WERI-Rb-1 (cell line): ENCODE data around the gene SERPINA4.
"Not testable (repeated sequence)": the region's sequence is repeated elsewhere in the genome, so short reads cannot be mapped to it uniquely, and the experiment has no call there.

ENCODE experiments used
- DNase-seq: peaks from one replicate; pipeline ENCODE4 v3.0.0-alpha.2; 2020
- H3K27ac ChIP-seq: fragments of 250-450 bp; sonication (Bioruptor Pico); 2 replicates; pipeline ENCODE4 v1.5.1; 2020; ENCODE audit warnings: mild to moderate bottlenecking, moderate library complexity
- H3K27me3 ChIP-seq: fragments of 250-450 bp; sonication (Bioruptor Pico); 2 replicates; pipeline ENCODE4 v1.5.1; 2021; ENCODE audit warnings: mild to moderate bottlenecking, low read depth, moderate library complexity; ENCODE audit not compliant: insufficient read depth, severe bottlenecking
- H3K36me3 ChIP-seq: fragments of 250-450 bp; sonication (Bioruptor Pico); 2 replicates; pipeline ENCODE4 v1.5.1; 2020; ENCODE audit warnings: mild to moderate bottlenecking, moderate library complexity
- H3K4me3 ChIP-seq: 2 replicates; pipeline ENCODE4 v1.5.1; 2011; ENCODE audit warnings: low read depth, mild to moderate bottlenecking, control low read depth, low read length
- H3K9me3 ChIP-seq: fragments of 250-450 bp; sonication (Bioruptor Pico); 2 replicates; pipeline ENCODE4 v1.5.1; 2021; ENCODE audit warnings: mild to moderate bottlenecking, moderate library complexity; ENCODE audit not compliant: severe bottlenecking
- TF ChIP-seq, protein P1 (sequence below): IDR thresholded peaks from 2 replicates; pipeline ENCODE4 v1.5.1; 2011; ENCODE audit warnings: low read depth, mild to moderate bottlenecking, control low read depth, inconsistent platforms, low read length

The SERPINA4 gene

DNA sequence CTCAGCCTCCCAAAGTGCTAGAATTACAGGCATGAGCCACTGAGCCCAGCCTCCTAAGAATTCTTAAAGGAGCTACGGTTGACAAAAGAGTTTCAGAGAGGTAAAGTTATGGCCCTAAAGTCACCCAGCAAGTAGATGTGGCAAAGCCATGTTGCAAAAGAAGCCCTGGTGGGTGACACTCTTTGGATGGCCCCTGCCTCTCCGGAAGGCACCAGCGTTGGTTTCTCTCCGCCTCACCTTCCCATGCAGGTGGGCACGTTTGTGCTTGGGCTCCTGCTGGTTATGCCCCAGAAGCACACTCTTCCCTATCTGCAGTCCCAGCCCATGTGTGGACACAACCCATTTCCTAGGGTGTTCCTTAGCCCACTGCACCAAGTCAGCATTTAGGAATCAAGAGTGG lies 41.5 kb downstream of the SERPINA4 start:
- Histone ChIP-seq H3K27ac (no peak overlapping the region), H3K27me3 (peaks cover 10% of the 10 kb centered on the region), H3K36me3 (no peaks in the 10 kb centered on the region), H3K4me3 (no peak overlapping the region), H3K9me3 (peaks cover under 1% of the 10 kb centered on the region)
- TF ChIP-seq, protein P1, sequence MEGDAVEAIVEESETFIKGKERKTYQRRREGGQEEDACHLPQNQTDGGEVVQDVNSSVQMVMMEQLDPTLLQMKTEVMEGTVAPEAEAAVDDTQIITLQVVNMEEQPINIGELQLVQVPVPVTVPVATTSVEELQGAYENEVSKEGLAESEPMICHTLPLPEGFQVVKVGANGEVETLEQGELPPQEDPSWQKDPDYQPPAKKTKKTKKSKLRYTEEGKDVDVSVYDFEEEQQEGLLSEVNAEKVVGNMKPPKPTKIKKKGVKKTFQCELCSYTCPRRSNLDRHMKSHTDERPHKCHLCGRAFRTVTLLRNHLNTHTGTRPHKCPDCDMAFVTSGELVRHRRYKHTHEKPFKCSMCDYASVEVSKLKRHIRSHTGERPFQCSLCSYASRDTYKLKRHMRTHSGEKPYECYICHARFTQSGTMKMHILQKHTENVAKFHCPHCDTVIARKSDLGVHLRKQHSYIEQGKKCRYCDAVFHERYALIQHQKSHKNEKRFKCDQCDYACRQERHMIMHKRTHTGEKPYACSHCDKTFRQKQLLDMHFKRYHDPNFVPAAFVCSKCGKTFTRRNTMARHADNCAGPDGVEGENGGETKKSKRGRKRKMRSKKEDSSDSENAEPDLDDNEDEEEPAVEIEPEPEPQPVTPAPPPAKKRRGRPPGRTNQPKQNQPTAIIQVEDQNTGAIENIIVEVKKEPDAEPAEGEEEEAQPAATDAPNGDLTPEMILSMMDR: no peak
- DNase-seq: no peak

DNA sequence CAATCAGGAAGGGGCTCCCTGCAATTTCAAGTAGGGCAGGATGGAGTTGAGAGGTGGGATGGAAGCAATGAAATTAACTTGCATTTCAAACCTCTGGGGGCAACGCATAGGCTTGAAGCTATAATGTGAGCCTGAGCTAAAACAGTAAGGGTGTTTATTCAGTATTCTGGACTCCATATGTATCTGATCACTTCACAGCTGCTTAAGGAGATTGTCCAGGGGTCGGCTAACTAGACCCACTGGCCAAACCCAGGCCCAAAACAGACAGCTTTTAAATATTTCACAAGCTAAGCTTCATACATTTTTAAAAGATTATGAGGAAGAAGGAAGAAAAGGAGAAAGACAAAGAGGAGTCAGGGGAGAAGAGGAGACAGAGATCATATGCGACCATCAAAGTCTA lies 44.1 kb downstream of the SERPINA4 start:
- H3K36me3 ChIP-seq: no peaks in the 10 kb centered on the region
- no peak overlapping the region for H3K27ac ChIP-seq
- H3K4me3 ChIP-seq: no peak overlapping the region
- H3K27me3 ChIP-seq: peaks cover 10% of the 10 kb centered on the region
- no peak for DNase-seq
- TF ChIP-seq, protein P1: no peak
- peaks cover 4% of the 10 kb centered on the region for H3K9me3 ChIP-seq

DNA sequence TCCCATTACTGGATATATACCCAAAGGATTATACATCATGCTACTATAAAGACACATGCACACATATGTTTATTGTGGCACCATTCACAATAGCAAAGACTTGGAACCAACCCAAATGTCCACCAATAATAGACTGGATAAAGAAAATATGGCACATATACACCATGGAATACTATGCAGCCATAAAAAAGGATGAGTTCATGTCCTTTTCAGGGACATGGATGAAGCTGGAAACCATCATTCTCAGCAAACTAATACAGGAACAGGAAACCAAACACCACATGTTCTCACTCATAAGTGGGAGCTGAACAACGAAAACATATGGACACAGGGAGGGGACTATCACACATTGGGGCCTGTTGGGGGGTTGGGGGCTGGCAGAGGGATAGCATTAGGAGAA lies 47.7 kb downstream of the SERPINA4 start:
- DNase-seq, H3K36me3 ChIP-seq, H3K27ac ChIP-seq, H3K9me3 ChIP-seq, H3K4me3 ChIP-seq, H3K27me3 ChIP-seq: not testable (repeated sequence)

DNA sequence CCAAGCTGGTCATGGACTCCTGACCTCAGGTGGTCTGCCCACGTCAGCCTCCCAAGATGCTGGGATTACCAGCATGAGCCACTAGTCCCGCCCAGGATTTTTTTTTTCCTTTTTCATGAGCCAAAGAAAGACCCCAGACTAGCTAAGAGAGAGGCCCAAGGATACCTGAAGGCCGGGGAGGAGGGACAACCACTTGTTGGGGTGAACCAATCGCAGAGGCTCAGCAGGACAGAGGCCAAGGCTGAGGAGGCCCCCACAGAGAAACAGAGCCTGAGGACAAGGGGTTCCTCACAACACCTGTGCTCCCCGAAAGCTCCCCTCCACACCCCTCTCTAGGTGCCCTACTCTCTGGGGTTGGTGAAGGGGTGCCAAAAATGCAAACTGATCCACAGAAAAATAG lies 49.9 kb downstream of the SERPINA4 start:
- TF ChIP-seq, protein P1: no peak
- no peak overlapping the region for H3K27ac ChIP-seq
- H3K27me3 ChIP-seq: peaks cover 3% of the 10 kb centered on the region
- no peaks in the 10 kb centered on the region for H3K36me3 ChIP-seq
- no peak for DNase-seq
- peaks cover 4% of the 10 kb centered on the region for H3K9me3 ChIP-seq
- H3K4me3 ChIP-seq: no peak overlapping the region

DNA sequence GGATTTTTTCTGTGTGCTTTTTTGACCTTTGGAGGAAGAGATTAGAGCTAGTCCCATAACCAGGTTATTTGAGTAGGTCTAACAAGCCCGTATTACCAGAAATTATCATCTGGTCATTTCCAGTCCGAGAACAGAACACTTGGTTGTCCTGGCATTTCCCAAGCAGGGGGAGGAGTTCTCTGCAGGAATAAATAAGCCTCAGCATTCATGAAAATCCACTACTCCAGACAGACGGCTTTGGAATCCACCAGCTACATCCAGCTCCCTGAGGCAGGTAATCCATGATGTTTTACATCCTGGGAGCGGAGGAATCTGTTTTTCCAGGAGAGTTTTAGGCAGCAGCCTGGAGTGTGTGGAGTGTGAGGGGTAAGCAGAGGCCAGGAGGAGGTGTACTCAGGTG lies 50.9 kb downstream of the SERPINA4 start, which contains the start of gene SERPINA3:
Gene SERPINA3, plus strand, starts transcription at position 218 of the 400 bp plus-strand sequence. CDS start 2,051 bp downstream, outside the sequence.
- DNase-seq: no peak
- Histone ChIP-seq H3K27me3 (no peaks in the 10 kb centered on the region), H3K9me3 (peaks cover 6% of the 10 kb centered on the region), H3K36me3 (no peaks in the 10 kb centered on the region), H3K27ac (no peak within 1 kb of the TSS), H3K4me3 (no peak within 1 kb of the TSS)
- TF ChIP-seq, protein P1: no peak

DNA sequence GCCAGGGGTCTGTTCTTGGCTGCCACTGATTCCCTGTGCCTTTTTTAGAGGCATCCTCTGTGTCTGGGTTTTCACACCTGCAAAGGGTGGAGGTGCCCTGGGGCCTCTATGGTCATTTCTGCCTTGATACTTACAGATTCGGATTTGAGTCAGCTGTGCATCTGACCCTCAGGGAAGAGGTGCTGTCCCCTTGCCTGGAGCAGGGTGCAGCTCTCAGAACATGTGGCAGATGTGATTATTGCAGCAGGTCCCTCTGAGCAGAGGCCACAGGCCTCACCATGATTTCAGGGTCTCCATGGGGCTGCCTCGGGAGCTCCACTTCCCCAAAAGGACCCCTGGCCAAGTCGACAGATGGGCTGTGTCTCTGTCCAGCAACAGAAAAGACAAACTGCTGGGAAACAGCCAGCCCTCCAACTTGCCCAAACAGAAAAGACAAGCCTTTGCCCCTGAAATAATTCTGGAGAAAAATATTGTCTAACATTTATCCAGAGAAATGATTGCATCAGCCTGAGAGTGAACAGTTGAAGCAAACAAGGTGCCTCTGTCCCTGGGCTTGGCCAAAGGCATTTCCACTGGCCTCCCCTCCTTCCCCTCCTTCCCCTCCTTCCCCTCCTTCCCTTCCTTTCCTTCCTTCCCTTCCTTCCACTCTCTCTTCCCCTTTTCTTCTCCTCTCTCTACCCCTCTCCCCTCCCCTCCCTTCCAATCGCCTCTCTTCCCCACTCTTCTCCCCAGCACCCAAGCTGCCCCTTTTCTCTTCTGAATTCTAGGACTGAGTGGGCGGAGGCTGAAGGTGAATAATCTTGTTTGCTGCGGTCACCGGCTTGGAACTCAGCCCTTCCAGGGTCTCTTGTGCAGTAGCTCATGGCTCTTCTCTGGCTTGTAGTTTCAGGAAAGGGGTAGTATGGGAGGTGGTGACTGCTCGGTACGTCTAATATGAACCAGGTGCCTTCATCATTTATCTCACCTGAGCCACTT lies 51.6 kb downstream of the SERPINA4 start:
- Histone ChIP-seq H3K9me3 (peaks cover 11% of the 10 kb centered on the region), H3K4me3 (no peak overlapping the region), H3K36me3 (no peaks in the 10 kb centered on the region), H3K27me3 (no peaks in the 10 kb centered on the region), H3K27ac (no peak overlapping the region)
- no peak for DNase-seq
- TF ChIP-seq, protein P1: no peak
